Natural killer cell (primary cell): Measurements from ENCODE around the gene PRRT1. TPM values are rescaled to one million over a fixed set of nuclear protein-coding genes. Genes with fewer than 3 reads are reported as not detected.

ENCODE experiments used
- ATAC-seq, 3 donors: fragments of 150-1000 bp in 2 of 3; fragments of 200-7000 bp in 1 of 3; cut with Tn5 transposase; 1 replicate in 1 of 3; 2 replicates in 2 of 3; pipeline ENCODE4 v1.10.0; 2021; ENCODE audit warnings: mild to moderate bottlenecking in 2 of 3, moderate library complexity in 2 of 3
- DNase-seq, 2 donors: peaks; one replicate each; pipeline versions ENCODE4 v3.0.0 to v3.0.0-alpha.2; 2013 to 2021; ENCODE audit warnings: mixed read lengths in 1 of 2
- H3K27ac ChIP-seq: one replicate; pipeline ENCODE4 v1.5.1; 2013; ENCODE audit warnings: mild to moderate bottlenecking, low read length
- H3K27me3 ChIP-seq: one replicate; pipeline ENCODE4 v1.6.1; 2013; ENCODE audit warnings: low read length; ENCODE audit not compliant: control insufficient read depth, insufficient read depth
- H3K36me3 ChIP-seq: one replicate; pipeline ENCODE4 v1.6.1; 2013; ENCODE audit warnings: low read length; ENCODE audit not compliant: control insufficient read depth, insufficient read depth
- H3K4me1 ChIP-seq: one replicate; pipeline ENCODE4 v1.6.1; 2013; ENCODE audit warnings: low read length; ENCODE audit not compliant: control insufficient read depth, insufficient read depth
- H3K4me3 ChIP-seq: one replicate; pipeline ENCODE4 v1.5.1; 2013; ENCODE audit warnings: low read length
- H3K9me3 ChIP-seq: one replicate; pipeline ENCODE4 v1.6.1; 2013; ENCODE audit warnings: low read length; ENCODE audit not compliant: control insufficient read depth, insufficient read depth
- H3K27ac Mint-ChIP-seq, 2 donors: one replicate each; pipeline ENCODE4 v1.8.0; 2022; ENCODE audit warnings: mild to moderate bottlenecking in 2 of 2, mixed read lengths in 2 of 2, moderate library complexity in 1 of 2
- H3K27me3 Mint-ChIP-seq, 2 donors: one replicate each; pipeline ENCODE4 v1.8.0; 2022; ENCODE audit warnings: low read depth in 2 of 2, mixed read lengths in 2 of 2
- H3K36me3 Mint-ChIP-seq: one replicate; pipeline ENCODE4 v1.8.0; 2022; ENCODE audit warnings: mixed read lengths
- H3K4me1 Mint-ChIP-seq, 2 donors: one replicate each; pipeline ENCODE4 v1.8.0; 2022; ENCODE audit warnings: mixed read lengths in 2 of 2
- H3K4me3 Mint-ChIP-seq: one replicate; pipeline ENCODE4 v1.8.0; 2022; ENCODE audit warnings: mild to moderate bottlenecking, moderate library complexity, mixed read lengths
- H3K9me3 Mint-ChIP-seq, 2 donors: one replicate each; pipeline ENCODE4 v1.8.0; 2022; ENCODE audit warnings: mixed read lengths in 2 of 2
- WGBS: methylation state at CpG from one replicate; pipeline ENCODE4 v1.1.7; 2013; ENCODE audit warnings: missing lambda C conversion rate; ENCODE audit not compliant: insufficient coverage; 5-methylcytosine and 5-hydroxymethylcytosine counted together
- intact Hi-C: fragments of 100-400 bp; cut with micrococcal nuclease; formaldehyde crosslinking; loops from one replicate; pipeline ENCODE4 v1.14.2; 2022
- total RNA-seq, 4 donors: library from RNA; stranded (reverse); fragments of 120-200 nt in 1 of 4; gene quantifications; one replicate each; pipeline versions ENCODE4 v1.2.3 to v1.2.4, GENCODE V29; 2013 to 2022
- TF ChIP-seq, protein P1 (sequence below): fragments of 200-600 bp; IDR thresholded peaks from one replicate; pipeline ENCODE4 v1.8.0; 2022; ENCODE audit warnings: antibody characterized with exemption

PRRT1 gene
- total RNA-seq, 3 donors from 2014 or later (not counting 1 experiment from before 2014, with no cell fraction given): 0.38 to 0.63 (median 0.54) TPM

DNA sequence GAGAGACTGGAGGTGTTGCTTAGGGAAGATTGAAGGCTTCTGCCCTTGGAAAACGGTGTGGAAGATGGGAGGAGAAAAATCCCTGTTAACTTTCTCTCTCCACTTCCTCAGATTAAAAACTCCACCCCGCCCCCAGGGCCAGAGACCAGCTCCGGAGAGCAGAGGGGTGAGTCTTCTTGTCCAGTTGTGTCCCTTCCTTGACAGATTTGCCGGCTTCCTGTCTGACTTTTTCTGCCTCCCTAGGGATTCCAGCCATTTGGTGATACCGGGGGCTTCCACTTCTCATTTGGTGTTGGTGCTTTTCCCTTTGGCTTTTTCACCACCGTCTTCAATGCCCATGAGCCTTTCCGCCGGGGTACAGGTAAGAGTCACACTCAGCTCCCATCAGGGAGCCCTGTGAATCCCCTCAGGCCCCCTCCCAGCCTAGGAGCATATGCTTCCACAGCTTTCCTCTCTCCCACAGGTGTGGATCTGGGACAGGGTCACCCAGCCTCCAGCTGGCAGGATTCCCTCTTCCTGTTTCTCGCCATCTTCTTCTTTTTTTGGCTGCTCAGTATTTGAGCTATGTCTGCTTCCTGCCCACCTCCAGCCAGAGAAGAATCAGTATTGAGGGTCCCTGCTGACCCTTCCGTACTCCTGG lies 28.1 kb upstream of the PRRT1 start:
- WGBS: 87% methylated on average over 9 of the region's 10 CpGs
- Histone ChIP-seq H3K27me3 (no peaks in the 10 kb centered on the region), H3K4me3 (no peak overlapping the region), H3K27ac (no peak overlapping the region), H3K4me1 (peaks cover 43% of the 10 kb centered on the region), H3K9me3 (no peaks in the 10 kb centered on the region), H3K36me3 (peaks cover 36% of the 10 kb centered on the region)
- Mint-ChIP-seq H3K4me3 (peak overlapping the region; percentile 41), H3K27me3 (no peaks in the 10 kb centered on the region), H3K36me3 (no peaks in the 10 kb centered on the region), H3K4me1 (peaks cover 55 to 71% of the 10 kb centered on the region in 2 donors), H3K27ac (peak overlapping the region; percentile 97), H3K9me3 (no peaks in the 10 kb centered on the region)
- no peak for DNase-seq
- TF ChIP-seq, protein P1, sequence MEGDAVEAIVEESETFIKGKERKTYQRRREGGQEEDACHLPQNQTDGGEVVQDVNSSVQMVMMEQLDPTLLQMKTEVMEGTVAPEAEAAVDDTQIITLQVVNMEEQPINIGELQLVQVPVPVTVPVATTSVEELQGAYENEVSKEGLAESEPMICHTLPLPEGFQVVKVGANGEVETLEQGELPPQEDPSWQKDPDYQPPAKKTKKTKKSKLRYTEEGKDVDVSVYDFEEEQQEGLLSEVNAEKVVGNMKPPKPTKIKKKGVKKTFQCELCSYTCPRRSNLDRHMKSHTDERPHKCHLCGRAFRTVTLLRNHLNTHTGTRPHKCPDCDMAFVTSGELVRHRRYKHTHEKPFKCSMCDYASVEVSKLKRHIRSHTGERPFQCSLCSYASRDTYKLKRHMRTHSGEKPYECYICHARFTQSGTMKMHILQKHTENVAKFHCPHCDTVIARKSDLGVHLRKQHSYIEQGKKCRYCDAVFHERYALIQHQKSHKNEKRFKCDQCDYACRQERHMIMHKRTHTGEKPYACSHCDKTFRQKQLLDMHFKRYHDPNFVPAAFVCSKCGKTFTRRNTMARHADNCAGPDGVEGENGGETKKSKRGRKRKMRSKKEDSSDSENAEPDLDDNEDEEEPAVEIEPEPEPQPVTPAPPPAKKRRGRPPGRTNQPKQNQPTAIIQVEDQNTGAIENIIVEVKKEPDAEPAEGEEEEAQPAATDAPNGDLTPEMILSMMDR: no peak
- intact Hi-C loops: loop anchor here (5.0 to 10.0 kb wide), 2 partner anchors 515 to 792 kb away; partner anchors contain the start of genes C6orf47, CSNK2B, GPANK1 and LY6G5B
- ATAC-seq: no peak

- intact Hi-C loops: loop anchor here (1.0 to 10.0 kb wide), 5 partner anchors 12 to 794 kb away; partner anchors contain the start of genes C6orf47, CSNK2B, GPANK1 and LY6G5B
- Histone ChIP-seq H3K4me1 (peaks cover 43% of the 10 kb centered on the region), H3K36me3 (peaks cover 33% of the 10 kb centered on the region), H3K4me3 (peak overlapping the region; percentile 75), H3K9me3 (no peaks in the 10 kb centered on the region), H3K27me3 (no peaks in the 10 kb centered on the region), H3K27ac (peak overlapping the region; percentile 97)
- ATAC-seq (no peak), DNase-seq (no peak)
- peak overlapping the region; percentile 97 for H3K4me3 Mint-ChIP-seq
- H3K27ac Mint-ChIP-seq: peak overlapping the region; percentile 97
- no peaks in the 10 kb centered on the region for H3K9me3 Mint-ChIP-seq
- no peaks in the 10 kb centered on the region for H3K27me3 Mint-ChIP-seq
- H3K36me3 Mint-ChIP-seq: no peaks in the 10 kb centered on the region
- 2% methylated on average over 24 of the region's 24 CpGs for WGBS
- TF ChIP-seq, protein P1: no peak
- peaks cover 64 to 77% of the 10 kb centered on the region in 2 donors for H3K4me1 Mint-ChIP-seq
Measured at GRCh38 chr6:32178547-32179440, 27.1 kb upstream of the PRRT1 start.

DNA sequence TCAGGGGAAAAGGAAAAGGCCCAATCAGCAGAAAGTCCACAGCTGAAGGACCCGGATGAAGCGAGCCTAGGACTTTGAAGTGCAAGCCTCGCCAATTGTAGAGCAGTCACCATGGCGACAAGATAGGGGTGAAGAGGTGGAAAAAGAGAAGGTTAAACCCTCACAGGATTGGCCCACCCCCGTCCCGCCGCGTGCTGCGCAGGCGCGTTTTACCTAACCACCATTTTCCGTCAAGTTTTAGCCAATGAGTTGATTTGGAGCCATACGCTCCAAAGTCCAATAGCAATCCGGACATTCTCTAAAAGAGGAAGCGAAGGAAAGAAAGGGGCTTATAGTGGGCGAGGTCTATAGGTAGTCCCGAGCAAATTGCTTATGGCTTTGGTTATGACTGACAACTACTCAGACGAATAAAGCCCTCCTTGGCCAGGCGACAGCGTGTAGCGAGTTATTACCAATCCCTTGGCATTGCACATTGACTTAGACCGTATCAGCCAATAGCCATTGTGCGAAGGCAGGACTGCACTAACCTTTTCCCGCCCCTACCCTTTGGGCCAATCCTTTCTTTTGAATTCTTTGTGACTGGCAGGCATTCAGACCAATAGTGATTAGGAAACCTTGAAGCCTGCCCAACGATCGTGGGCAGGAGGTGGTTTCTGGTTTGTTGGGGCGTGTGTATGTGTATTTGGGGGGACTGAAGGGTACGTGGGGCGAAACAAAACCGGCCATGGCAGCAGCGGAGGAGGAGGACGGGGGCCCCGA lies 26.2 kb upstream of the PRRT1 start, which contains the start of gene RNF5:
Gene RNF5, plus strand, starts transcription at position 618 of the 759 bp plus-strand sequence. Its CDS starts 107 bp downstream, at position 725.
- H3K9me3 Mint-ChIP-seq: no peaks in the 10 kb centered on the region
- Histone ChIP-seq H3K27me3 (no peaks in the 10 kb centered on the region), H3K4me3 (peak within 1 kb of the TSS; percentile 75), H3K9me3 (no peaks in the 10 kb centered on the region), H3K27ac (peak within 1 kb of the TSS; percentile 97), H3K36me3 (peaks cover 25% of the 10 kb centered on the region), H3K4me1 (peaks cover 43% of the 10 kb centered on the region)
- intact Hi-C loops: loop anchor here (1.0 to 10.0 kb wide), 6 partner anchors 12 to 794 kb away; partner anchors contain the start of genes C6orf47, CSNK2B, FKBPL and GPANK1
- DNase-seq (peak; percentile 78 to 99), ATAC-seq (peak; percentile 81 to 93 (median 83))
- peaks cover 68 to 86% of the 10 kb centered on the region in 2 donors for H3K4me1 Mint-ChIP-seq
- peak within 1 kb of the TSS; percentile 97 for H3K27ac Mint-ChIP-seq
- H3K36me3 Mint-ChIP-seq: no peaks in the 10 kb centered on the region
- TF ChIP-seq, protein P1: no peak
- peak within 1 kb of the TSS; percentile 97 for H3K4me3 Mint-ChIP-seq
- no peaks in the 10 kb centered on the region for H3K27me3 Mint-ChIP-seq
- 0% methylated on average over 33 of the region's 33 CpGs for WGBS
